ENCODE measurements around the gene XRCC1.

GRCh38 chr19:43522929-43523328 is 52.4 kb downstream of the XRCC1 start:
- TF ChIP-seq, protein P1, sequence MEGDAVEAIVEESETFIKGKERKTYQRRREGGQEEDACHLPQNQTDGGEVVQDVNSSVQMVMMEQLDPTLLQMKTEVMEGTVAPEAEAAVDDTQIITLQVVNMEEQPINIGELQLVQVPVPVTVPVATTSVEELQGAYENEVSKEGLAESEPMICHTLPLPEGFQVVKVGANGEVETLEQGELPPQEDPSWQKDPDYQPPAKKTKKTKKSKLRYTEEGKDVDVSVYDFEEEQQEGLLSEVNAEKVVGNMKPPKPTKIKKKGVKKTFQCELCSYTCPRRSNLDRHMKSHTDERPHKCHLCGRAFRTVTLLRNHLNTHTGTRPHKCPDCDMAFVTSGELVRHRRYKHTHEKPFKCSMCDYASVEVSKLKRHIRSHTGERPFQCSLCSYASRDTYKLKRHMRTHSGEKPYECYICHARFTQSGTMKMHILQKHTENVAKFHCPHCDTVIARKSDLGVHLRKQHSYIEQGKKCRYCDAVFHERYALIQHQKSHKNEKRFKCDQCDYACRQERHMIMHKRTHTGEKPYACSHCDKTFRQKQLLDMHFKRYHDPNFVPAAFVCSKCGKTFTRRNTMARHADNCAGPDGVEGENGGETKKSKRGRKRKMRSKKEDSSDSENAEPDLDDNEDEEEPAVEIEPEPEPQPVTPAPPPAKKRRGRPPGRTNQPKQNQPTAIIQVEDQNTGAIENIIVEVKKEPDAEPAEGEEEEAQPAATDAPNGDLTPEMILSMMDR (IDR thresholded peaks at IDR 0.05; ENCODE audit: low read length): no peak
- TF ChIP-seq EZH2 (optimal IDR thresholded peaks at IDR 0.05; ENCODE audit: low read depth, low read length): no peak
